Endothelial cell of umbilical vein (primary cell): ENCODE data around the gene GNB1. TPM values are rescaled to one million over a fixed set of nuclear protein-coding genes. Genes with fewer than 3 reads are reported as not detected.
"Not testable (repeated sequence)": the region's sequence is repeated elsewhere in the genome, so short reads cannot be mapped to it uniquely, and the experiment has no call there.

ENCODE experiments used
- BruUV-seq: library from RNA; stranded (reverse); fragments of 400-500 nt; replicated peaks from 2 replicates; lab custom pipeline; 2021; lab: Mats Ljungman, UMichigan
- CTCF ChIA-PET: fragments of 300-600, 350-600 bp; sonication (Branson Sonifier 250); formaldehyde crosslinking; loops from one replicate; lab custom pipeline; 2021; ENCODE audit warnings: antibody characterized with exemption, inconsistent platforms; lab: Charles Lee
- POLR2A ChIA-PET: fragments of 300-600, 350-600 bp; sonication (Branson Sonifier 250); formaldehyde crosslinking; loops from one replicate; lab custom pipeline; 2021; ENCODE audit warnings: antibody characterized with exemption, inconsistent platforms; lab: Charles Lee
- DNase-seq: peaks from one replicate; pipeline ENCODE4 v3.0.0-alpha.2; 2011; ENCODE audit warnings: low read depth, low spot score
- FAIRE-seq: peaks from 2 replicates; lab custom pipeline; 2011; peaks lifted over from hg19 to GRCh38; lab: Jason Lieb, UNC
- H2AFZ ChIP-seq: 2 replicates; pipeline ENCODE4 v1.6.0; 2012; ENCODE audit warnings: low read depth, low read length, control low read depth, inconsistent platforms
- H3K27ac ChIP-seq: 2 replicates; pipeline ENCODE4 v1.5.1; 2011; ENCODE audit warnings: low read depth, mild to moderate bottlenecking, control low read depth, low read length, moderate library complexity; ENCODE audit not compliant: insufficient read depth
- H3K27me3 ChIP-seq, 2 experiments: 2 replicates each; pipeline versions ENCODE4 v1.6.0 to v1.6.1; 2011; ENCODE audit warnings: low read length in 2 of 2, mixed read lengths in 1 of 2; ENCODE audit not compliant: control insufficient read depth in 2 of 2, insufficient read depth in 2 of 2
- H3K36me3 ChIP-seq, 2 experiments: 2 replicates in 1 of 2; 3 replicates in 1 of 2; pipeline ENCODE4 v1.5.1; 2011; ENCODE audit warnings: low read length in 2 of 2, mild to moderate bottlenecking in 1 of 2, moderate library complexity in 1 of 2; ENCODE audit not compliant: control insufficient read depth in 2 of 2, insufficient read depth in 2 of 2; ENCODE audit errors: extremely low read depth in 1 of 2
- H3K4me1 ChIP-seq: 3 replicates; pipeline ENCODE4 v1.5.1; 2011; ENCODE audit warnings: mild to moderate bottlenecking, low read length; ENCODE audit not compliant: control insufficient read depth, insufficient read depth; ENCODE audit errors: extremely low read depth
- H3K4me2 ChIP-seq: 2 replicates; pipeline ENCODE4 v1.6.1; 2011; ENCODE audit warnings: low read length, control low read depth, mixed read lengths; ENCODE audit not compliant: insufficient read depth
- H3K4me3 ChIP-seq, 3 experiments: fragments of 200-600 bp in 1 of 3; sonication (generic), shearing (Covaris generic) in 1 of 3; replicated peaks in 1 of 3; 2 replicates each; pipeline ENCODE4 v1.5.1; 2011 to 2016; ENCODE audit warnings: control low read depth in 3 of 3, low read length in 3 of 3, mild to moderate bottlenecking in 2 of 3, inconsistent platforms in 1 of 3, low read depth in 1 of 3, moderate library complexity in 1 of 3; ENCODE audit not compliant: insufficient read depth in 1 of 3
- H3K79me2 ChIP-seq: 2 replicates; pipeline ENCODE4 v1.6.0; 2012; ENCODE audit warnings: low read length, inconsistent platforms; ENCODE audit not compliant: control insufficient read depth, insufficient read depth
- H3K9ac ChIP-seq: replicated peaks from 2 replicates; pipeline ENCODE3; 2011; ENCODE audit warnings: low read length, control low read depth; ENCODE audit not compliant: insufficient read depth; ENCODE audit errors: extremely low read depth
- H3K9me1 ChIP-seq: replicated peaks from 3 replicates; pipeline ENCODE4 v1.6.0; 2011; ENCODE audit warnings: mild to moderate bottlenecking, low read length; ENCODE audit not compliant: control insufficient read depth, insufficient read depth; ENCODE audit errors: extremely low read depth
- H3K9me3 ChIP-seq: replicated peaks from 2 replicates; pipeline ENCODE4 v1.5.1; 2012; ENCODE audit warnings: low read length, inconsistent platforms; ENCODE audit not compliant: control insufficient read depth, insufficient read depth
- H4K20me1 ChIP-seq: replicated peaks from 2 replicates; pipeline ENCODE3; 2011; ENCODE audit warnings: mild to moderate bottlenecking, low read length; ENCODE audit not compliant: control insufficient read depth, insufficient read depth; ENCODE audit errors: extremely low read depth
- CTCF ChIP-seq, 2 donors: IDR thresholded peaks; 1 replicate in 1 of 2; 2 replicates in 1 of 2; pipeline ENCODE4 v1.5.1; 2011; ENCODE audit warnings: low read length in 2 of 2, mild to moderate bottlenecking in 2 of 2, moderate library complexity in 2 of 2, control low read depth in 1 of 2, inconsistent platforms in 1 of 2, low read depth in 1 of 2; ENCODE audit not compliant: insufficient read depth in 1 of 2; ENCODE audit errors: extremely low read depth in 1 of 2
- EZH2 ChIP-seq: IDR thresholded peaks from 2 replicates; pipeline ENCODE4 v1.6.1; 2012; ENCODE audit warnings: borderline replicate concordance, low read depth, mild to moderate bottlenecking, moderate library complexity, low read length, inconsistent platforms; ENCODE audit not compliant: severe bottlenecking
- FOS ChIP-seq: IDR thresholded peaks from 2 replicates; pipeline ENCODE4 v1.6.1; 2011; ENCODE audit warnings: mild to moderate bottlenecking, low read length, moderate library complexity, borderline replicate concordance; ENCODE audit not compliant: insufficient read depth
- GATA2 ChIP-seq: IDR thresholded peaks from 2 replicates; pipeline ENCODE4 v1.7.0; 2011; ENCODE audit warnings: low read depth, mild to moderate bottlenecking, moderate library complexity, mixed read lengths, low read length; ENCODE audit not compliant: insufficient read length, insufficient read depth
- JUN ChIP-seq: IDR thresholded peaks from 2 replicates; pipeline ENCODE4 v1.6.1; 2011; ENCODE audit warnings: borderline replicate concordance, low read depth; ENCODE audit not compliant: insufficient read length, insufficient read depth
- MYC ChIP-seq: IDR thresholded peaks from one replicate; pipeline ENCODE4 v1.6.1; 2011; ENCODE audit warnings: mild to moderate bottlenecking, low read depth, low read length
- POLR2A ChIP-seq: IDR thresholded peaks from 2 replicates; pipeline ENCODE4 v1.6.1; 2012; ENCODE audit warnings: low read depth, mild to moderate bottlenecking, control low read depth, low read length
- POLR2AphosphoS5 ChIP-seq: IDR thresholded peaks from 2 replicates; pipeline ENCODE4 v1.6.1; 2012; ENCODE audit warnings: low read depth, mild to moderate bottlenecking, control low read depth, low read length, moderate library complexity; ENCODE audit not compliant: insufficient read depth
- dilution Hi-C: fragments of 300-500 bp; cut with MboI; formaldehyde crosslinking; loops from one replicate; pipeline ENCODE4 v1.15.0; 2019; ENCODE audit warnings: low sequenced_read_pairs; ENCODE audit not compliant: extremely low pct_ligation_motif_present
- intact Hi-C: fragments of 100-400 bp; cut with micrococcal nuclease; formaldehyde crosslinking; loops from one replicate; pipeline ENCODE4 v1.10.0; 2022
- polyA plus RNA-seq, 4 experiments: library from polyadenylated mRNA; depleted of rRNA in 3 of 4; stranded (reverse) in 3 of 4; unstranded in 1 of 4; fragments of >200 nt; gene quantifications; 2 replicates each; pipeline versions ENCODE4 v1.2.1 to v1.2.3, GENCODE V29; 2011 to 2012; ENCODE audit warnings: missing spikeins in 1 of 4
- total RNA-seq: library from RNA; stranded (reverse); gene quantifications from 2 replicates; pipeline ENCODE4 v1.2.3, GENCODE V29; 2021
- TF ChIP-seq, protein P1 (sequence below): IDR thresholded peaks from 2 replicates; pipeline ENCODE4 v1.6.1; 2011; ENCODE audit not compliant: insufficient read depth, insufficient read length

GNB1 gene
- total and polyA plus RNA-seq, 2 donors (not counting 3 experiments of a cell fraction or from before 2014, with no cell fraction given) = 501 to 529 TPM

DNA sequence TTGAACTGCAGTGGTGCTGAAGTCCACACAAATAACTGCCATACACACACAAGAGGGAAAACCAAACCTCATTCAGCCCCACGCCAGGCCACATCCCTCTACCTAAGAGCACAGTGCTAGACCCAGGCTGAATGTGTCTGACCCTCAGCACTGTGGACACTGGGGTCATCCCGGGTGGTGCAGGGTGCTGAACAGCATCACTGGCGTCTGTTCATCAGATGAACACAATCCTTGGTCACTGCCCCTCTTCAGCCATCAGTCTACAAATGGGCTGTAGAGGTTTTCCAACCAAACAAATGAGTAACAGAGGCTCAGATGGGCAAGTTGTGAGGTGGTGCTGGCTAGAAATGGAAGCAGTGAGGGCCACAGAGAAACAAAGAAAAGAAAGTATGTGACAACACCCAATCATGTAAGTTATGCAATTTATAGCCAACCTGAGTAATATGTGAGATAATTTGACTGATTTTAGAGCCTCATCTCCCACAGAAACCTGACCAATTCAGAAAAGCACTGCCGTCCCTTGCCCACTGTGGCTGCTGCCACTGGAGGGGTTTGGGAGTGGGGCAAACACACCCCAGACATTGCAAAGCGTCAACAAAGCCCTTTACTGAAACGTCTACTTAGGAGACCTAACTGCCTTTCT lies 27.9 kb downstream of the GNB1 start:
- H3K27me3 ChIP-seq = no peaks in the 10 kb centered on the region
- peaks cover 4% of the 10 kb centered on the region for H4K20me1 ChIP-seq
- H3K79me2 ChIP-seq = peaks cover 99% of the 10 kb centered on the region
- H3K4me3 ChIP-seq = no peak overlapping the region
- no peaks in the 10 kb centered on the region for H3K9me1 ChIP-seq
- no peak for TF ChIP-seq CTCF (IDR thresholded peaks at IDR 0.05; ENCODE audit: extremely low read depth in 1 of 2, insufficient read depth in 1 of 2, low read depth in 1 of 2, low read length in 2 of 2)
- no peak for TF ChIP-seq JUN
- TF ChIP-seq MYC = no peak
- no peak for TF ChIP-seq FOS
- no peak for TF ChIP-seq POLR2AphosphoS5
- no peak for TF ChIP-seq POLR2A
- no peak for TF ChIP-seq GATA2
- TF ChIP-seq, protein P1, sequence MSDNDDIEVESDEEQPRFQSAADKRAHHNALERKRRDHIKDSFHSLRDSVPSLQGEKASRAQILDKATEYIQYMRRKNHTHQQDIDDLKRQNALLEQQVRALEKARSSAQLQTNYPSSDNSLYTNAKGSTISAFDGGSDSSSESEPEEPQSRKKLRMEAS = no peak
- no peak for TF ChIP-seq EZH2
- H3K27ac ChIP-seq = no peak overlapping the region
- no peak for FAIRE-seq
- ChIA-PET POLR2A (no interaction called here), CTCF (interaction anchor here (1.1 kb wide), 1 partner anchor 10 kb away, joined by 3 read pairs; no protein-coding TSS in a partner anchor)
- H2AFZ ChIP-seq = no peak overlapping the region
- H3K4me2 ChIP-seq = no peak overlapping the region
- no peak for DNase-seq
- peaks cover 27% of the 10 kb centered on the region for H3K4me1 ChIP-seq
- dilution Hi-C loops = no loop called here
- BruUV-seq = no TSS peak
- intact Hi-C loops = no loop called here
- no peak overlapping the region for H3K9ac ChIP-seq
- H3K9me3 ChIP-seq = no peaks in the 10 kb centered on the region
- H3K36me3 ChIP-seq = no peaks in the 10 kb centered on the region

DNA sequence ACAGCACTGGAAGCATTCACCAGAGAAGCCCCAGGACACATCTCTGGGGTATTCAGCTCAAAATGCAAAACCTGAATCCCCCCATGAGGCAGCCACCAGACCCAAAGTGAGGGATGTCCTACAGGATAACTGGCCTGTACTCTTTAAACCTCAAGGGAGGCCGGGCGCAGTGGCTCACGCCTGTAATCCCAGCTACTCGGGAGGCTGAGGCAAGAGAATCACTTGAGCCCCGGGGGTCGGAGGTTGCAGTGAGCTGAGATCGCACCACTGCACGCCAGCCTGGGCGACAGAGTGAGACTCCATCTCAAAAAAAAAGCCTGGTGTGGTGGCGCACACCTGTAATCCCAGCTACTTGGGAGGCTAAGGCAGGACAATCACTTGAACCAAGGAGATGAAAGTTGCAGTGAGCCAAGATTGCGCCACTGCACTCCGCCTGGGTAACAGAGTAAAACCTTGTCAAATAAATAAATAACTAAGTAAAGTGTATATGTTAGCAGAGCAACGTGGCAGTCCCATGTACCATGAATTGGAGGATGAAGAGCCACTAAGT lies 29.1 kb downstream of the GNB1 start:
- H3K9me1 ChIP-seq, H3K4me2 ChIP-seq, dilution Hi-C loops, H4K20me1 ChIP-seq, intact Hi-C loops, H2AFZ ChIP-seq, BruUV-seq, H3K9me3 ChIP-seq, DNase-seq, H3K4me3 ChIP-seq, FAIRE-seq, H3K27ac ChIP-seq, POLR2A ChIA-PET, H3K36me3 ChIP-seq, H3K9ac ChIP-seq, H3K27me3 ChIP-seq: not testable (repeated sequence)
- peaks cover 28% of the 10 kb centered on the region for H3K4me1 ChIP-seq
- CTCF ChIA-PET = interaction anchor here (0.8 to 1.7 kb wide), 4 partner anchors 9 to 44 kb away, joined by 3 to 6 read pairs (median 3); no protein-coding TSS in a partner anchor
- H3K79me2 ChIP-seq = peaks cover 99% of the 10 kb centered on the region
